ENCODE results near the gene THSD8. TPM values are rescaled to one million over a fixed set of nuclear protein-coding genes. Genes with fewer than 3 reads are reported as not detected.
"Not testable (repeated sequence)": the region's sequence is repeated elsewhere in the genome, so short reads cannot be mapped to it uniquely, and the experiment has no call there.

The THSD8 gene
- total RNA-seq, 1 experiment from 2014 or later, result not detected

DNA sequence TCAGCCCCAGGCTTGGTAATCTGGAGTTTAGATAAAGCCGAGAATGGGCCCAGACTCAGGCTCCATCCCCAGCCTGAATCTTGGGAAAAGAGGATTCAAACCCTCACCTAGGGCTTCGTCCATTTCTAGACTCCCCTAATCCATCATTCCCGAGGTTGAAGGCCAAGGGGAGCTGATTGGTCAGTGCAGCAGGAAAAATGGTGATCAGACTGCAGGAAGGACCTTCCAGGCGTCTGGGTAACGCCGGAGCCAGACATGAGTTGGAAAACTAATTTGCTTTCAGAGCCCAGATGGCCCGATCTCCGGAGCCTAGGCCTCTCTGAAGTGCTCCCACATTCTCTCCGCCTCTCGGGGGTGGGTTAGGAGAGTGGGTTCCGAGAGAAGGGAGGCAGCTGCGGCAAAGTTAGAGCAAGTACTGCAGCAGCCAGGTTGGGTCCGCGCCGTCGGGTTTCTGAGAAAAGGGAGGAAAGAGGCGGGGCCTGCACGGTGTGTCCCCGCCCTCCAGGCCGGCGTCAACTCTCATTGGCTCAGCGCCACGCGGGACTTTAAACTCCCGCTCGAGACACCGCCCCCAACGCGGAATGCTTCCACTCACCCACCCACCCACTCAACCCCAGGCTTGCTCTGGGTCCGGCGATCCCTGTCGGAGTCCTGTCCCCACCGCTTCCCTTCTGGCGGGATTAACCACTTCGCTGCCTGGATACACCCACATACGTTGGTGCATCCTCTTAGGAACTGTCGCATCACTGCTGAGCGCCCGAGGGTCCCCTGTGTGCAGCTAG lies 33.3 kb downstream of the THSD8 start:
- no peak for DNase-seq (ENCODE audit: low read depth in 1 of 2, low spot score in 2 of 2)
- peaks cover 84% of the 10 kb centered on the region for H3K27me3 ChIP-seq (replicated peaks)
- peaks cover 24% of the 10 kb centered on the region for H3K4me1 ChIP-seq (replicated peaks)
- H3K27ac ChIP-seq, result no peak overlapping the region
- H3K4me3 ChIP-seq, result no peak overlapping the region
- H3K36me3 ChIP-seq, result no peaks in the 10 kb centered on the region
- 0 out of 2 replicates have a peak, but pooled peaks cover 3% of the 10 kb centered on the region for H3K9me3 ChIP-seq (replicated peaks)

DNA sequence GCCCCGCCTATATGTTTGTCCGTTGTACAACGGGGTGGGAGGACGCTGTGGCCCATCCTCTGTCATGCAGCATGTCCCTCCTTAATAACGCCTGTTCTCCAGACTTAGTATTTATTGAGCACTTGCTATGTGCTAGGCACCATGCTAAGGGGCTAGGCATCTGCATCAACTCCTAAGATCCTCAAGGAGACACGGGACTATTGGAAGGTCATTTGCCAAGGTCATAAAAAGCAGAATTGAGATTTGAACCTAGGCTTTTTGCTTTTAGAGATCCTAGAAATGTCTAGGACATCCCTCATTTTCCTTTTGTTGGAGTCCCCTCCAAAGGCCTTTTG lies 34.6 kb downstream of the THSD8 start:
- Histone ChIP-seq H3K27me3 (replicated peaks) (peaks cover 96% of the 10 kb centered on the region), H3K4me1 (replicated peaks) (peaks cover 29% of the 10 kb centered on the region), H3K27ac (no peak overlapping the region), H3K4me3 (no peak overlapping the region), H3K9me3 (replicated peaks) (0 out of 2 replicates have a peak, but pooled peaks cover 3% of the 10 kb centered on the region), H3K36me3 (no peaks in the 10 kb centered on the region)
- DNase-seq (ENCODE audit: low read depth in 1 of 2, low spot score in 2 of 2), result no peak

- no peak for DNase-seq (ENCODE audit: low read depth in 1 of 2, low spot score in 2 of 2)
- H3K36me3 ChIP-seq, result no peaks in the 10 kb centered on the region
- H3K27me3 ChIP-seq (replicated peaks), result peaks cover 93% of the 10 kb centered on the region
- no peak overlapping the region for H3K27ac ChIP-seq
- H3K4me1 ChIP-seq (replicated peaks), result peaks cover 29% of the 10 kb centered on the region
- no peaks in the 10 kb centered on the region for H3K9me3 ChIP-seq (replicated peaks)
- no peak overlapping the region for H3K4me3 ChIP-seq
Measured at GRCh38 chr19:12837225-12837624, 35.4 kb downstream of the THSD8 start.

DNA sequence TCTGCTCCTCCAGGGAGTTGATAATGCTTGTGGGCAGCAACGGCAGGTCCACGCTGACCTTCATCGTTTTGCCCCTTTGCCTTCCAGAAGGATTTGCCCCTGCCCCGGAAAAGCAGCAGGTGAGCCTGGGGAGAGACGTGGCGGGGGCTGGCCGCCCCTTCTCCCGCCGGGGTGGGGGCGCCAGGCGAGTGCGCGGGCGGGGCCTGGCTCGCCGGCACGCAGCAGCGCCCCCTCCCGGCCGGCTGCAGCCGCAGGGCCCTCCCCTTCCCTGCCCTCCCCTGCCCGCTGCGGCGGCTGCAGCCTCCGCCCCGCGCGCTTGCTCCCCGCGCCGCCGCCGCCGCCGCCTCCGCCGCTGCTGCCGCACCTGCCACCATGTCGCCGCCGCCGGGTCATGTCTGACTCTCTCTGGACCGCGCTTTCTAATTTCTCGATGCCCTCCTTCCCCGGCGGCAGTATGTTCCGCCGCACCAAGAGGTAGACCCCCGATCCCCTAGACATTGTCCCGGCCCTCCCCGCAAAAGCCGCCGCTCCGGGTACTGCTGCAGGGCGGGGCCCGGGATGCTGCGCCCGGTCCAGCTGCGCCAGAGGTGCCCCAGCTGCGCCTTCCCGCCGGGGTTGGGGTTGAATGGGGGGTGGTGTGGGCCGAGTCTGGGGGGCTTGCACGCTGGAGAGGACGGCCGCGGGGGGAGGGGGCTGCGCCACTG lies 36.5 kb downstream of the THSD8 start, which contains the start of gene MAST1:
MAST1 (plus strand) TSS at position 334 of the 704 bp plus-strand sequence; CDS start at position 392, 58 bp downstream.
- Histone ChIP-seq H3K27me3 (replicated peaks) (peaks cover 83% of the 10 kb centered on the region), H3K4me1 (replicated peaks) (peaks cover 27% of the 10 kb centered on the region), H3K9me3 (replicated peaks) (no peaks in the 10 kb centered on the region), H3K4me3 (no peak within 1 kb of the TSS), H3K27ac (no peak within 1 kb of the TSS), H3K36me3 (no peaks in the 10 kb centered on the region)
- DNase-seq (ENCODE audit: low read depth in 1 of 2, low spot score in 2 of 2), result no peak

DNA sequence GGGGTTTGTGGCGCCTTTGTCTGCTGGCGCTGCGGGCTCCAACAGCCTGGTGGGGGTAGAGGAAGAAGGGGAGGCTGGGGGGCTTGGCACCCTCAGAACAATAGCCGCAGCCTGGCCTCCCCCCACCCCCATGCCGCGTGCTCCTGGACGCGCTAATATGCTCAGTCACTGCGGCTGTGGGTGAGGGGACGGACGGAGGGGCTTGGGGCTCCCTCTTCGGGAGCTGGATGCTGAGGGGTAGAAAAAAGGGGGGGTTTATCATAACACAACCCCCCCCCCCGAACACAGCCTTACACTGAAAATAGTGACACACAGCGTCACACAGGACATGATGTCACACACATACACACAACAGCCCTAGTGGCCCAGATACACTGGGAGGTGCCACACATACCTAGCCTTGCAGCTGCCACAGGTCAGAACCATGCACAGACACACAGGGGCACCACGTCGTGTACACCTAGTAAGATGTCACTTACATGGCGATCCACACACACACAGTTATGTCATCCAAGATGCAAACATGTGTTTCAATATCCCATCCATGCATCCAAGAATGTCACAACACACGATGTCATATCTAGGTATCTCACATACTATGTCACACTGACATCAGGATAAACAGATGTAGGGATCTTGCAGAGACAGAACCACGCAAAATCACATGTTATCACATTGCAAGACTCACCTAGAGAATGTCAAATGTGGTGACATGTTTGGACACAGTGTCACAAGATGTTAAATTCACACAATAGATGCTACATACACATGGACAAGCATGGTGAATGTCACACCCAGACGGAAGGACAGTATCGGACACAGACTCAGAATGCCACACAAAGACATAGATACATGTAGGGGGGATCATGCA lies 37.3 kb downstream of the THSD8 start:
- no peak overlapping the region for H3K4me3 ChIP-seq
- no peaks in the 10 kb centered on the region for H3K9me3 ChIP-seq (replicated peaks)
- no peak overlapping the region for H3K27ac ChIP-seq
- peaks cover 77% of the 10 kb centered on the region for H3K27me3 ChIP-seq (replicated peaks)
- DNase-seq (ENCODE audit: low read depth in 1 of 2, low spot score in 2 of 2), result no peak
- H3K36me3 ChIP-seq, result no peaks in the 10 kb centered on the region
- H3K4me1 ChIP-seq (replicated peaks), result peaks cover 23% of the 10 kb centered on the region

GRCh38 chr19:12840091-12841079 lies 38.5 kb downstream of the THSD8 start:
- Histone ChIP-seq H3K27me3 (replicated peaks) (peaks cover 65% of the 10 kb centered on the region), H3K4me1 (replicated peaks) (peaks cover 20% of the 10 kb centered on the region), H3K4me3 (no peak overlapping the region), H3K9me3 (replicated peaks) (no peaks in the 10 kb centered on the region), H3K27ac (no peak overlapping the region), H3K36me3 (no peaks in the 10 kb centered on the region)
- peak; percentile 28 to 76 for DNase-seq (ENCODE audit: low read depth in 1 of 2, low spot score in 2 of 2)

- DNase-seq (ENCODE audit: low read depth in 1 of 2, low spot score in 2 of 2), result no peak
- Histone ChIP-seq H3K27me3 (replicated peaks) (peaks cover 57% of the 10 kb centered on the region), H3K36me3 (no peaks in the 10 kb centered on the region), H3K4me3 (no peak overlapping the region), H3K27ac (no peak overlapping the region), H3K9me3 (replicated peaks) (no peaks in the 10 kb centered on the region), H3K4me1 (replicated peaks) (peaks cover 17% of the 10 kb centered on the region)
Measured at GRCh38 chr19:12841094-12841493, 39.2 kb downstream of the THSD8 start.

- no peak overlapping the region for H3K4me3 ChIP-seq
- no peak overlapping the region for H3K27ac ChIP-seq
- peaks cover 43% of the 10 kb centered on the region for H3K27me3 ChIP-seq (replicated peaks)
- no peaks in the 10 kb centered on the region for H3K9me3 ChIP-seq (replicated peaks)
- DNase-seq (ENCODE audit: low read depth in 1 of 2, low spot score in 2 of 2), result no peak
- H3K36me3 ChIP-seq, result no peaks in the 10 kb centered on the region
- H3K4me1 ChIP-seq (replicated peaks), result peaks cover 16% of the 10 kb centered on the region
Measured at GRCh38 chr19:12842511-12842910, 40.6 kb downstream of the THSD8 start.

GRCh38 chr19:12843328-12843727 lies 41.5 kb downstream of the THSD8 start:
- H3K36me3 ChIP-seq, result no peaks in the 10 kb centered on the region
- H3K9me3 ChIP-seq (replicated peaks), result no peaks in the 10 kb centered on the region
- peaks cover 36% of the 10 kb centered on the region for H3K27me3 ChIP-seq (replicated peaks)
- H3K4me1 ChIP-seq (replicated peaks), result peaks cover 17% of the 10 kb centered on the region
- no peak for DNase-seq (ENCODE audit: low read depth in 1 of 2, low spot score in 2 of 2)
- H3K4me3 ChIP-seq, result no peak overlapping the region
- H3K27ac ChIP-seq, result no peak overlapping the region

DNA sequence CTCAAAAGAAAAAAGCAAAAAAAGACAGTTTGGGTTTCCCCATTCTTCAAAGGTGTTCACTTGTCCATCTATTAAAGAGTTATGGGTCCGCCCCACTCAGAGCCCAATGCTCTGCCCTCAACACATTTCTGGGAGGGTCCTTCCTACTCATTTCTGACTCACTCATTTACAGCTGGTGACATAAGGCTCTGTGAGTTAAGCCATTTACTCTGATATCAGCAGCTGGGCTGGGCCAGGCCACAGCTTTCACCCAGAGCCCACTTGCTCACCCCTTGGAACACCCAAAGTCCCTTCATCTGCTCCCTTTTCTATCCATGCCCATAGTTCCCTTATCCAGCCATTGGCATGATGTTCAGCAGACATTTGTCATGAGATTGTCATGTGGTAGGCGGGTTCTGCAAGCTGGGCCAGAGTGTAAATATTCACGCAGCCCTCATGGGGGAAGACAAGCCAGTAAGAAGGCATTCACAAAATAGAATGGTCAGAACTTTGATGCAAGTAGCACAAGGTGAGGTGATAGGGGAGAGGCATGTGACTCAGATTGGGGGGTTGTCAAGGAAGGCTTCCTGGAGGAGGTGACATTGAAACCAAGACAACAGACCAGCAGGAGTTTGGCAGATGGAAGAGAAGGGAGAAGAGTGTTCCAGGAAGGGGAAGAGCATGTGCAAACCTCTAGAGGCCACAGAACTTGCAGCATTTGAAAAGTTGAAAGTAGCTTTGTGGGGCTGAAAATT lies 42.3 kb downstream of the THSD8 start:
- Histone ChIP-seq H3K27ac (no peak overlapping the region), H3K4me3 (no peak overlapping the region), H3K36me3 (no peaks in the 10 kb centered on the region), H3K27me3 (replicated peaks) (peaks cover 28% of the 10 kb centered on the region), H3K4me1 (replicated peaks) (peaks cover 11% of the 10 kb centered on the region), H3K9me3 (replicated peaks) (no peaks in the 10 kb centered on the region)
- no peak for DNase-seq (ENCODE audit: low read depth in 1 of 2, low spot score in 2 of 2)

GRCh38 chr19:12846613-12847012 lies 44.7 kb downstream of the THSD8 start:
- not testable (repeated sequence) for H3K36me3 ChIP-seq, H3K4me3 ChIP-seq

More at GRCh38 chr19:12846613-12847012, 44.7 kb downstream of the THSD8 start:
- not testable (repeated sequence) for H3K4me1 ChIP-seq (replicated peaks); H3K27me3 ChIP-seq (replicated peaks); DNase-seq (ENCODE audit: low read depth in 1 of 2, low spot score in 2 of 2); H3K27ac ChIP-seq; H3K9me3 ChIP-seq (replicated peaks)
